Breast epithelium (tissue), 4 donors: ENCODE data around the gene RAPGEF1. TPM values are rescaled to one million over a fixed set of nuclear protein-coding genes. Genes with fewer than 3 reads are reported as not detected.

Experiments
- DNase-seq, 2 donors: peaks; one replicate each; pipeline ENCODE4 v3.0.0-alpha.2; 2019; ENCODE audit warnings: low spot score in 2 of 2
- H3K27ac ChIP-seq, 2 donors: fragments of 200-600 bp; sonication (generic) in 1 of 2; one replicate each; pipeline ENCODE4 v1.5.1; 2016 to 2019; ENCODE audit warnings: mild to moderate bottlenecking in 1 of 2
- H3K27me3 ChIP-seq, 2 donors: fragments of 200-600 bp; sonication (generic) in 1 of 2; one replicate each; pipeline versions ENCODE4 v1.5.1 to v1.6.0; 2017 to 2019; ENCODE audit warnings: control low read depth in 1 of 2, mild to moderate bottlenecking in 1 of 2
- H3K36me3 ChIP-seq: fragments of 200-600 bp; one replicate; pipeline ENCODE4 v1.5.1; 2019
- H3K4me1 ChIP-seq, 2 donors: fragments of 200-600 bp; sonication (generic); one replicate each; pipeline ENCODE4 v1.5.1; 2016 to 2019; ENCODE audit warnings: control low read depth in 1 of 2
- H3K4me3 ChIP-seq, 3 donors: fragments of 200-600 bp; sonication (generic); 1 replicate in 2 of 3; 2 replicates in 1 of 3; pipeline ENCODE4 v1.5.1; 2016 to 2019; ENCODE audit warnings: mild to moderate bottlenecking in 3 of 3, moderate library complexity in 2 of 3
- H3K9me3 ChIP-seq, 2 donors: fragments of 200-600 bp; sonication (generic) in 1 of 2; one replicate each; pipeline ENCODE4 v1.5.1; 2016 to 2019; ENCODE audit warnings: control low read depth in 1 of 2
- CTCF ChIP-seq, 3 donors: fragments of 450-650 bp; IDR thresholded peaks; one replicate each; pipeline ENCODE4 v1.5.1; 2016 to 2017; ENCODE audit warnings: antibody characterized with exemption in 3 of 3, mild to moderate bottlenecking in 3 of 3, moderate library complexity in 3 of 3
- POLR2A ChIP-seq: fragments of 450-650 bp; IDR thresholded peaks from one replicate; pipeline ENCODE4 v1.6.1; 2016; ENCODE audit warnings: antibody characterized with exemption, mild to moderate bottlenecking, moderate library complexity
- POLR2AphosphoS5 ChIP-seq, 3 donors: sonication (generic); formaldehyde crosslinking; IDR thresholded peaks; one replicate each; pipeline ENCODE4 v1.6.1; 2017; ENCODE audit warnings: antibody characterized with exemption in 3 of 3
- intact Hi-C: fragments of 100-400 bp; cut with DNase I; formaldehyde crosslinking; loops from one replicate; pipeline ENCODE4 v1.15.1; 2023; ENCODE audit warnings: low total_unique reads
- total RNA-seq, 3 donors: library from RNA; depleted of rRNA; stranded (reverse); fragments of >200 nt; gene quantifications; one replicate each; pipeline ENCODE4 v1.1.0, GENCODE V29; 2016

Gene RAPGEF1
- total RNA-seq, 3 donors from 2014 or later, result 35.3 to 38.0 (median 37.3) TPM

- intact Hi-C loops, result no loop called here
- no peak overlapping the region for H3K4me3 ChIP-seq
- H3K9me3 ChIP-seq, result peaks cover 0 to 6% of the 10 kb centered on the region in 2 donors
- no peak for DNase-seq
- no peaks in the 10 kb centered on the region for H3K27me3 ChIP-seq
- TF ChIP-seq POLR2A (no peak), POLR2AphosphoS5 (IDR thresholded peaks at IDR 0.05) (no peak), CTCF (IDR thresholded peaks at IDR 0.05) (no peak)
- H3K36me3 ChIP-seq, result no peaks in the 10 kb centered on the region
- no peaks in the 10 kb centered on the region for H3K4me1 ChIP-seq
- no peak overlapping the region for H3K27ac ChIP-seq
Observed at GRCh38 chr9:131566158-131566557, 173.7 kb downstream of the RAPGEF1 start.

GRCh38 chr9:131565369-131565768 is 174.5 kb downstream of the RAPGEF1 start:
- no peaks in the 10 kb centered on the region for H3K27me3 ChIP-seq
- no peak overlapping the region for H3K27ac ChIP-seq
- DNase-seq, result no peak
- intact Hi-C loops, result no loop called here
- no peak overlapping the region for H3K4me3 ChIP-seq
- H3K9me3 ChIP-seq, result peaks cover 0 to 6% of the 10 kb centered on the region in 2 donors
- TF ChIP-seq CTCF (IDR thresholded peaks at IDR 0.05) (no peak), POLR2AphosphoS5 (IDR thresholded peaks at IDR 0.05) (no peak), POLR2A (no peak)
- no peaks in the 10 kb centered on the region for H3K36me3 ChIP-seq
- no peaks in the 10 kb centered on the region for H3K4me1 ChIP-seq

- no peak for DNase-seq
- Histone ChIP-seq H3K4me1 (no peaks in the 10 kb centered on the region), H3K27ac (no peak overlapping the region)
Observed at GRCh38 chr9:131562032-131562959, 177.6 kb downstream of the RAPGEF1 start.

GRCh38 chr9:131559421-131560000 is 180.4 kb downstream of the RAPGEF1 start:
- intact Hi-C loops, result no loop called here
- no peak for DNase-seq
- Histone ChIP-seq H3K4me1 (no peaks in the 10 kb centered on the region), H3K4me3 (no peak overlapping the region), H3K9me3 (peaks cover 0 to 6% of the 10 kb centered on the region in 2 donors), H3K27ac (no peak overlapping the region), H3K36me3 (no peaks in the 10 kb centered on the region), H3K27me3 (peaks cover 7 to 19% of the 10 kb centered on the region in 2 donors)
- no peak for TF ChIP-seq CTCF (IDR thresholded peaks at IDR 0.05)
- no peak for TF ChIP-seq POLR2AphosphoS5 (IDR thresholded peaks at IDR 0.05)
- no peak for TF ChIP-seq POLR2A

More at GRCh38 chr9:131562032-131562959, 177.6 kb downstream of the RAPGEF1 start:
- Histone ChIP-seq H3K4me3 (no peak overlapping the region), H3K36me3 (no peaks in the 10 kb centered on the region), H3K27me3 (no peaks in the 10 kb centered on the region), H3K9me3 (peaks cover 0 to 6% of the 10 kb centered on the region in 2 donors)
- TF ChIP-seq POLR2AphosphoS5 (IDR thresholded peaks at IDR 0.05), result no peak
- no peak for TF ChIP-seq CTCF (IDR thresholded peaks at IDR 0.05)
- TF ChIP-seq POLR2A, result no peak
- intact Hi-C loops, result no loop called here
